Measurements from ENCODE around the gene CTXN2. TPM values are rescaled to one million over a fixed set of nuclear protein-coding genes. Genes with fewer than 3 reads are reported as not detected.

Gene CTXN2
- total and polyA plus RNA-seq, 2 experiments from 2014 or later, result 0.10 TPM; not detected in 1

GRCh38 chr15:48175126-48175525, 16.3 kb upstream of the CTXN2 start:
- no peaks in the 10 kb centered on the region for H3K36me3 Mint-ChIP-seq (ENCODE audit: low read depth)
- Histone ChIP-seq H4K20me1 (replicated peaks; ENCODE audit: insufficient read depth) (0 out of 2 replicates have a peak, but pooled peaks cover 14% of the 10 kb centered on the region), H3K9me2 (ENCODE audit: insufficient read depth) (no peaks in the 10 kb centered on the region), H3K27me3 (ENCODE audit: insufficient read depth) (no peaks in the 10 kb centered on the region), H3F3A (replicated peaks; ENCODE audit: low read depth) (no peaks in the 10 kb centered on the region), H3K79me2 (replicated peaks; ENCODE audit: insufficient read depth) (peaks cover 74% of the 10 kb centered on the region), H3K4me2 (no peak overlapping the region), H3K4me1 (ENCODE audit: insufficient read depth) (peaks cover 40% of the 10 kb centered on the region), H3K4me3 (no peak overlapping the region), H2AFZ (no peak overlapping the region), H3K36me3 (ENCODE audit: insufficient read depth) (no peaks in the 10 kb centered on the region), H3K27ac (ENCODE audit: low read depth) (no peak overlapping the region)
- no peak for DNase-seq (ENCODE audit: low spot score)
- H3K4me3 Mint-ChIP-seq, result no peak overlapping the region
- no peak overlapping the region for H3K27ac Mint-ChIP-seq
- ATAC-seq, result no peak
- H3K27me3 Mint-ChIP-seq (ENCODE audit: insufficient read depth, low read depth, poor library complexity), result no peaks in the 10 kb centered on the region
- peaks cover 64% of the 10 kb centered on the region for H3K4me1 Mint-ChIP-seq
- H3K9me3 Mint-ChIP-seq, result no peaks in the 10 kb centered on the region
- TF ChIP-seq, protein P1, sequence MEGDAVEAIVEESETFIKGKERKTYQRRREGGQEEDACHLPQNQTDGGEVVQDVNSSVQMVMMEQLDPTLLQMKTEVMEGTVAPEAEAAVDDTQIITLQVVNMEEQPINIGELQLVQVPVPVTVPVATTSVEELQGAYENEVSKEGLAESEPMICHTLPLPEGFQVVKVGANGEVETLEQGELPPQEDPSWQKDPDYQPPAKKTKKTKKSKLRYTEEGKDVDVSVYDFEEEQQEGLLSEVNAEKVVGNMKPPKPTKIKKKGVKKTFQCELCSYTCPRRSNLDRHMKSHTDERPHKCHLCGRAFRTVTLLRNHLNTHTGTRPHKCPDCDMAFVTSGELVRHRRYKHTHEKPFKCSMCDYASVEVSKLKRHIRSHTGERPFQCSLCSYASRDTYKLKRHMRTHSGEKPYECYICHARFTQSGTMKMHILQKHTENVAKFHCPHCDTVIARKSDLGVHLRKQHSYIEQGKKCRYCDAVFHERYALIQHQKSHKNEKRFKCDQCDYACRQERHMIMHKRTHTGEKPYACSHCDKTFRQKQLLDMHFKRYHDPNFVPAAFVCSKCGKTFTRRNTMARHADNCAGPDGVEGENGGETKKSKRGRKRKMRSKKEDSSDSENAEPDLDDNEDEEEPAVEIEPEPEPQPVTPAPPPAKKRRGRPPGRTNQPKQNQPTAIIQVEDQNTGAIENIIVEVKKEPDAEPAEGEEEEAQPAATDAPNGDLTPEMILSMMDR (conservative IDR thresholded peaks at IDR 0.05; ENCODE audit: low read depth in 2 of 2), result no peak
- TF ChIP-seq CREB1 (CRISPR knock-in tag; IDR thresholded peaks at IDR 0.05; ENCODE audit: low read depth) (no peak), EZH2 (IDR thresholded peaks at IDR 0.05; ENCODE audit: low read depth, unreplicated experiment) (no peak), POLR2AphosphoS5 (IDR thresholded peaks at IDR 0.05; ENCODE audit: low read depth) (no peak), REST (IDR thresholded peaks at IDR 0.05; ENCODE audit: unreplicated experiment) (no peak), ZNF114 (CRISPR knock-in tag; IDR thresholded peaks at IDR 0.05) (no peak), STAT1 (IDR thresholded peaks at IDR 0.05; ENCODE audit: unreplicated experiment) (no peak), ZNF331 (CRISPR knock-in tag; IDR thresholded peaks at IDR 0.05; ENCODE audit: low read depth) (no peak), NANOG (IDR thresholded peaks at IDR 0.05; ENCODE audit: borderline replicate concordance) (no peak), JUNB (IDR thresholded peaks at IDR 0.05; ENCODE audit: unreplicated experiment) (no peak), EZH2phosphoT487 (IDR thresholded peaks at IDR 0.05; ENCODE audit: unreplicated experiment) (no peak)
- TF ChIP-seq, protein P2, sequence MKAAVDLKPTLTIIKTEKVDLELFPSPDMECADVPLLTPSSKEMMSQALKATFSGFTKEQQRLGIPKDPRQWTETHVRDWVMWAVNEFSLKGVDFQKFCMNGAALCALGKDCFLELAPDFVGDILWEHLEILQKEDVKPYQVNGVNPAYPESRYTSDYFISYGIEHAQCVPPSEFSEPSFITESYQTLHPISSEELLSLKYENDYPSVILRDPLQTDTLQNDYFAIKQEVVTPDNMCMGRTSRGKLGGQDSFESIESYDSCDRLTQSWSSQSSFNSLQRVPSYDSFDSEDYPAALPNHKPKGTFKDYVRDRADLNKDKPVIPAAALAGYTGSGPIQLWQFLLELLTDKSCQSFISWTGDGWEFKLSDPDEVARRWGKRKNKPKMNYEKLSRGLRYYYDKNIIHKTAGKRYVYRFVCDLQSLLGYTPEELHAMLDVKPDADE (IDR thresholded peaks at IDR 0.05), result no peak
- TF ChIP-seq, protein P3, sequence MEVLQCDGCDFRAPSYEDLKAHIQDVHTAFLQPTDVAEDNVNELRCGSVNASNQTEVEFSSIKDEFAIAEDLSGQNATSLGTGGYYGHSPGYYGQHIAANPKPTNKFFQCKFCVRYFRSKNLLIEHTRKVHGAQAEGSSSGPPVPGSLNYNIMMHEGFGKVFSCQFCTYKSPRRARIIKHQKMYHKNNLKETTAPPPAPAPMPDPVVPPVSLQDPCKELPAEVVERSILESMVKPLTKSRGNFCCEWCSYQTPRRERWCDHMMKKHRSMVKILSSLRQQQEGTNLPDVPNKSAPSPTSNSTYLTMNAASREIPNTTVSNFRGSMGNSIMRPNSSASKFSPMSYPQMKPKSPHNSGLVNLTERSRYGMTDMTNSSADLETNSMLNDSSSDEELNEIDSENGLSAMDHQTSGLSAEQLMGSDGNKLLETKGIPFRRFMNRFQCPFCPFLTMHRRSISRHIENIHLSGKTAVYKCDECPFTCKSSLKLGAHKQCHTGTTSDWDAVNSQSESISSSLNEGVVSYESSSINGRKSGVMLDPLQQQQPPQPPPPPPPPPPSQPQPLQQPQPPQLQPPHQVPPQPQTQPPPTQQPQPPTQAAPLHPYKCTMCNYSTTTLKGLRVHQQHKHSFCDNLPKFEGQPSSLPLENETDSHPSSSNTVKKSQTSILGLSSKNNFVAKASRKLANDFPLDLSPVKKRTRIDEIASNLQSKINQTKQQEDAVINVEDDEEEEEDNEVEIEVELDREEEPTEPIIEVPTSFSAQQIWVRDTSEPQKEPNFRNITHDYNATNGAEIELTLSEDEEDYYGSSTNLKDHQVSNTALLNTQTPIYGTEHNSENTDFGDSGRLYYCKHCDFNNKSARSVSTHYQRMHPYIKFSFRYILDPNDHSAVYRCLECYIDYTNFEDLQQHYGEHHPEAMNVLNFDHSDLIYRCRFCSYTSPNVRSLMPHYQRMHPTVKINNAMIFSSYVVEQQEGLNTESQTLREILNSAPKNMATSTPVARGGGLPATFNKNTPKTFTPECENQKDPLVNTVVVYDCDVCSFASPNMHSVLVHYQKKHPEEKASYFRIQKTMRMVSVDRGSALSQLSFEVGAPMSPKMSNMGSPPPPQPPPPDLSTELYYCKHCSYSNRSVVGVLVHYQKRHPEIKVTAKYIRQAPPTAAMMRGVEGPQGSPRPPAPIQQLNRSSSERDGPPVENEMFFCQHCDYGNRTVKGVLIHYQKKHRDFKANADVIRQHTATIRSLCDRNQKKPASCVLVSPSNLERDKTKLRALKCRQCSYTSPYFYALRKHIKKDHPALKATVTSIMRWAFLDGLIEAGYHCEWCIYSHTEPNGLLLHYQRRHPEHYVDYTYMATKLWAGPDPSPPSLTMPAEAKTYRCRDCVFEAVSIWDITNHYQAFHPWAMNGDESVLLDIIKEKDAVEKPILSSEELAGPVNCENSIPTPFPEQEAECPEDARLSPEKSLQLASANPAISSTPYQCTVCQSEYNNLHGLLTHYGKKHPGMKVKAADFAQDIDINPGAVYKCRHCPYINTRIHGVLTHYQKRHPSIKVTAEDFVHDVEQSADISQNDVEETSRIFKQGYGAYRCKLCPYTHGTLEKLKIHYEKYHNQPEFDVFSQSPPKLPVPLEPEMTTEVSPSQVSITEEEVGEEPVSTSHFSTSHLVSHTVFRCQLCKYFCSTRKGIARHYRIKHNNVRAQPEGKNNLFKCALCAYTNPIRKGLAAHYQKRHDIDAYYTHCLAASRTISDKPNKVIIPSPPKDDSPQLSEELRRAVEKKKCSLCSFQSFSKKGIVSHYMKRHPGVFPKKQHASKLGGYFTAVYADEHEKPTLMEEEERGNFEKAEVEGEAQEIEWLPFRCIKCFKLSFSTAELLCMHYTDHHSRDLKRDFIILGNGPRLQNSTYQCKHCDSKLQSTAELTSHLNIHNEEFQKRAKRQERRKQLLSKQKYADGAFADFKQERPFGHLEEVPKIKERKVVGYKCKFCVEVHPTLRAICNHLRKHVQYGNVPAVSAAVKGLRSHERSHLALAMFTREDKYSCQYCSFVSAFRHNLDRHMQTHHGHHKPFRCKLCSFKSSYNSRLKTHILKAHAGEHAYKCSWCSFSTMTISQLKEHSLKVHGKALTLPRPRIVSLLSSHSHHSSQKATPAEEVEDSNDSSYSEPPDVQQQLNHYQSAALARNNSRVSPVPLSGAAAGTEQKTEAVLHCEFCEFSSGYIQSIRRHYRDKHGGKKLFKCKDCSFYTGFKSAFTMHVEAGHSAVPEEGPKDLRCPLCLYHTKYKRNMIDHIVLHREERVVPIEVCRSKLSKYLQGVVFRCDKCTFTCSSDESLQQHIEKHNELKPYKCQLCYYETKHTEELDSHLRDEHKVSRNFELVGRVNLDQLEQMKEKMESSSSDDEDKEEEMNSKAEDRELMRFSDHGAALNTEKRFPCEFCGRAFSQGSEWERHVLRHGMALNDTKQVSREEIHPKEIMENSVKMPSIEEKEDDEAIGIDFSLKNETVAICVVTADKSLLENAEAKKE (CRISPR knock-in tag; IDR thresholded peaks at IDR 0.05), result no peak

All from GM23338 (cell line).